Kidney epithelial cell (primary cell): ENCODE results near the gene VWA5B1. TPM values are rescaled to one million over a fixed set of nuclear protein-coding genes. Genes with fewer than 3 reads are reported as not detected.
A peak's percentile ranks its signal among the peaks of the same experiment; 100 is the strongest.
"Not testable (repeated sequence)": the region's sequence is repeated elsewhere in the genome, so short reads cannot be mapped to it uniquely, and the experiment has no call there.

ENCODE experiments used
- DNase-seq: peaks from one replicate; pipeline ENCODE4 v3.0.0-alpha.2; 2010; ENCODE audit warnings: low read depth
- H3K27me3 ChIP-seq: 2 replicates; pipeline ENCODE4 v1.6.0; 2011; ENCODE audit warnings: low read length; ENCODE audit not compliant: control insufficient read depth, insufficient read depth
- H3K36me3 ChIP-seq: 2 replicates; pipeline ENCODE4 v1.5.1; 2011; ENCODE audit warnings: low read length; ENCODE audit not compliant: control insufficient read depth, insufficient read depth
- H3K4me3 ChIP-seq: 2 replicates; pipeline ENCODE4 v1.5.1; 2011; ENCODE audit warnings: low read depth, mild to moderate bottlenecking, control low read depth, low read length
- total RNA-seq: library from RNA; depleted of rRNA; stranded (reverse); fragments of >200 nt; gene quantifications from 2 replicates; pipeline ENCODE4 v1.2.3, GENCODE V29; 2015
- TF ChIP-seq, protein P1 (sequence below): IDR thresholded peaks from 2 replicates; pipeline ENCODE4 v1.5.1; 2011; ENCODE audit warnings: mild to moderate bottlenecking, moderate library complexity, low read length, control low read depth, inconsistent platforms; ENCODE audit not compliant: insufficient read depth, poor library complexity, severe bottlenecking

The VWA5B1 gene
- total RNA-seq, 1 donor from 2014 or later: not detected

DNA sequence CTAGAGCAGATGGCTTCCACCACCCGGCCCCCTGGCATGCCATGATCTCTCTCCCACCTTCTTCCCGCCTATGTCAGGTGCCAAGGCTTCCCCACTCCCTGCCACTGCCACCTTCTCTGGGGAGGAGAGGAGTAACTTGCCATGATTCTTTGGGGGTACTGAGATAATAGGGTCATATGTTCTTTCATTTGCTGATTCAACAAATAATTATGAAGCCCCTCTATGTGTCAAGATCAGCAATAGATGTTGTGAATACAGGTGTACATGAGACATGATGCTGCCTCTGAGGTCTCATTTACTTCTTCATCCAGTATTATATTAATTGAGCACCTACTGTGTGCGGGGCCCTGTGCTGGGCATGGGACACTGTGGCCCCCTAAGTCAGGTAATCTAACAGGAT, 6.0 kb upstream of the VWA5B1 start:
- TF ChIP-seq, protein P1, sequence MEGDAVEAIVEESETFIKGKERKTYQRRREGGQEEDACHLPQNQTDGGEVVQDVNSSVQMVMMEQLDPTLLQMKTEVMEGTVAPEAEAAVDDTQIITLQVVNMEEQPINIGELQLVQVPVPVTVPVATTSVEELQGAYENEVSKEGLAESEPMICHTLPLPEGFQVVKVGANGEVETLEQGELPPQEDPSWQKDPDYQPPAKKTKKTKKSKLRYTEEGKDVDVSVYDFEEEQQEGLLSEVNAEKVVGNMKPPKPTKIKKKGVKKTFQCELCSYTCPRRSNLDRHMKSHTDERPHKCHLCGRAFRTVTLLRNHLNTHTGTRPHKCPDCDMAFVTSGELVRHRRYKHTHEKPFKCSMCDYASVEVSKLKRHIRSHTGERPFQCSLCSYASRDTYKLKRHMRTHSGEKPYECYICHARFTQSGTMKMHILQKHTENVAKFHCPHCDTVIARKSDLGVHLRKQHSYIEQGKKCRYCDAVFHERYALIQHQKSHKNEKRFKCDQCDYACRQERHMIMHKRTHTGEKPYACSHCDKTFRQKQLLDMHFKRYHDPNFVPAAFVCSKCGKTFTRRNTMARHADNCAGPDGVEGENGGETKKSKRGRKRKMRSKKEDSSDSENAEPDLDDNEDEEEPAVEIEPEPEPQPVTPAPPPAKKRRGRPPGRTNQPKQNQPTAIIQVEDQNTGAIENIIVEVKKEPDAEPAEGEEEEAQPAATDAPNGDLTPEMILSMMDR: no peak
- no peak overlapping the region for H3K4me3 ChIP-seq
- no peaks in the 10 kb centered on the region for H3K27me3 ChIP-seq
- no peaks in the 10 kb centered on the region for H3K36me3 ChIP-seq
- no peak for DNase-seq

GRCh38 chr1:20285510-20285909, 5.2 kb upstream of the VWA5B1 start:
- no peak overlapping the region for H3K4me3 ChIP-seq
- H3K27me3 ChIP-seq: no peaks in the 10 kb centered on the region
- TF ChIP-seq, protein P1: no peak
- no peak for DNase-seq
- no peaks in the 10 kb centered on the region for H3K36me3 ChIP-seq

- H3K36me3 ChIP-seq, H3K4me3 ChIP-seq, DNase-seq: not testable (repeated sequence)
- peaks cover 19% of the 10 kb centered on the region for H3K27me3 ChIP-seq
Observed at GRCh38 chr1:20287696-20288095, 3.0 kb upstream of the VWA5B1 start.

DNA sequence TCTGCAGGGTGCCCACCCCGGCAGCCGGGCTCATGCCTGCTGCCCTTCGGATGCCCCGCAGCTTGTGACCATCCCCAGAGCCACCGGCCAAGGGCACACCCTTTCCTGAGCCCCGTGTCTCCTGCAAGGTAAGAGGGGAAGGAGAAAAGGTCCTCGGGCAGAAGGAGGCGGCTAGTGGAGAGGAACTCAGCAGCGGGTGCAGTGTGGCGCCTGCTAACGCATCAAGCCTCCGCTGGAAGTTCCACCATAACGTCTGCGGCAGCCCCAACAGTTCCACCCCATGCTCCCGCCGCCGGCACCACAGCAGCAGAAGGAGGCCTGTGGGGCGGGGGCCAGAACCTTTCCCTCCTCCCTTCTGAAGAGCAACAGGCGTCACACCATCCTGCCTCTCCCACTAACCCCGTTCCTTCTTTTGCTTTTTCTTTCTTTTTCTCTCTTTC, 990 bp downstream of the VWA5B1 start:
- Histone ChIP-seq H3K27me3 (peaks cover 23% of the 10 kb centered on the region), H3K36me3 (no peaks in the 10 kb centered on the region), H3K4me3 (peak overlapping the region; percentile 7)
- no peak for DNase-seq
- TF ChIP-seq, protein P1: no peak

DNA sequence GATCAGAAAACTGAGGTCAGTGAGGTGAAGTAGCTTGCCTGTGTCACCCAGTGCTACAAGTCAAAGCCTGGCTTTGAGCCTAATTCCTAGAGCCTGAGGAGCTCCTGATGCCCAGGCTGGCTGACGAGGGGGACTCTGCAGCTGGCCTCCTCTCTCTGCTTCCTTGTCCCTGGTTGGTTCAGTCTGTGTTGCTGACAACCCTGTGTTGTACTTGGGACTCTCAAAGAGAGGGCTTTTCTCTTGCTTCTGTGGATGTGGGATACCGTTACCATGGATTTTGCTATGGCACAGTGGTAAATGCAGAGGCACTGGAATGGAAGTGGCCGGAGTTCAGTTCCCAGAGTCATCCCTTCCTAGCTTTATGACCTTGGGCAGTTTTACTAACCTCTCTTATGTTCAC, 8.0 kb downstream of the VWA5B1 start:
- H3K36me3 ChIP-seq: no peaks in the 10 kb centered on the region
- H3K27me3 ChIP-seq: peaks cover 2% of the 10 kb centered on the region
- no peak for DNase-seq
- TF ChIP-seq, protein P1: no peak
- H3K4me3 ChIP-seq: no peak overlapping the region

DNA sequence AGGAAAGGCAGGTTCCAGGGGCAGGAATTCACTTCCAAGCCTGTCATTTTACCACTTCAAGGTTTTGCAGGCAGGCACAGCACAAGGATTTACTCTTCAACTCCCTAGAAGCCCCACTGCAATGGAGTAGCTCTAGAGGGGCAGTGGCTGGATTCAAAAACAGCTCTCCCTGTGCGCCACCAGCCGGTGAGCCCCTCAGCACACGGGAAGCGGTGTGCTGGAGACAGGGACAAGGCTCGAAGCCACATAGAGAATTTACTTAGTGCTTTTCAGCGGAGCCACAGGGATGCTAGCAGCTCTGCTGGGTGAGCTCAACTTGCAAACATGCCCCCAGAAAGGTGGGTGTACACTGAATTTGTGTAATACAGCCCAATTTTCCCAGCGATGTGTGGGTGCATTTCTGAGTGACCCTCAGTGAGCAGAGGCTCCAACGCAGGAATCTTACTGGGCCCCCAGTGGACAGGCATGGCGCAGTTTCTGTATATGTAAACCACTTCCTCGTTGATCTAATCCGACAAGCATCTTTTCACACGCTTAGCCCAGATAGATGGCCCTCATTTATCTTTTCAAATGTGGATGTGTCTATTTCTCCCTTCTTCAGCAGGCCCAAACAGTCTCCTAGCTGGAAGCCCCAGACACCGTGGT, 10.9 kb downstream of the VWA5B1 start:
- no peak overlapping the region for H3K4me3 ChIP-seq
- H3K36me3 ChIP-seq: no peaks in the 10 kb centered on the region
- TF ChIP-seq, protein P1: no peak
- no peak for DNase-seq
- no peaks in the 10 kb centered on the region for H3K27me3 ChIP-seq
